ENCODE results near the gene AHCTF1. TPM values are rescaled to one million over a fixed set of nuclear protein-coding genes. Genes with fewer than 3 reads are reported as not detected.

Gene AHCTF1
- polyA plus RNA-seq, 1 donor: 21.4 TPM

DNA sequence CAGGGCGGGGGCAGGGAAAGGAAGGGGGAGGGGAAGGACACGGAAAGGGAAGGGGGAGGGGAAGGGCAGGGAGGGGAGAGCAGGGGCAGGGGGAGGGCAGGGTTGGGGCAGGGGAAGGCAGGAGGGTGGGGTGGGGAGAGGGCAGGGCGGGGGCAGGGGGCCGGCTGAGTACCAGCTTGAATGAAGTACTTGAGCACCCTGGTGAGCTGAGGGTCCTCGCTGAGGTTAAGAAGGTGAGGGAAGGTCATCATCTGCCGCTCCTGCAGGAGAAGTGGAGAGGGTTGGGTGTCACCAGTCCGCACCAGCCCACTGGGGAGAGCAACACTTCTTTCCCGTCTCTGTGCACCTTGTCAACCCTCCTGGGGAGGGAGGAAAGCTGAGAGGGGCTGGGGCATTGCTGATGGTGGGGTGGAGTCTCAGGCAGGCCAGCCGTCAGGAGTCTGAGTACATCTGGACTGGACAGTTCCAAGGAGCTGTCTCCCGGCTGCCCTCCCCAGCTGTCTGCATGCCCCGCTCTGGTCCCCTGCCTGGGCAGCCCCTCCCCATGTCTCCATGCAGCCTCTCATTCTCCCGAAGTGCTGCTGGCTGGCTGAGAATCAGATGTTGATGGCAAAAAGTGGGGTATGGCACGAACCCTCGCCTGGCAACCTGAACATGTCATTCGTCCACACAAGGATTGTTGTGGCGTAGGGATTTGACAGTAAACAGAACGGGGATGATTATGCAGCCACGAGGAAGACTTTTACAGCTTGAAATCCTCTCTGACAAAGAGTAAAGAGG, 137.5 kb downstream of the AHCTF1 start:
- H3K4me3 ChIP-seq (ENCODE audit: low read length): no peak overlapping the region
- H3K27me3 ChIP-seq (ENCODE audit: control insufficient read depth, insufficient read depth, low read length): no peaks in the 10 kb centered on the region
- no CpG with 5 or more reads among the region's 18 CpGs for WGBS (ENCODE audit: insufficient coverage, low lambda C conversion rate)
- peaks cover 5% of the 10 kb centered on the region for H3K4me1 ChIP-seq (ENCODE audit: control insufficient read depth, insufficient read depth, low read length)
- peaks cover 4% of the 10 kb centered on the region for H3K9me3 ChIP-seq (ENCODE audit: control insufficient read depth, low read depth, low read length)
- no peak for DNase-seq
- H3K36me3 ChIP-seq (ENCODE audit: control insufficient read depth, insufficient read depth, low read length): no peaks in the 10 kb centered on the region
- H3K27ac ChIP-seq (ENCODE audit: low read length): no peak overlapping the region

DNA sequence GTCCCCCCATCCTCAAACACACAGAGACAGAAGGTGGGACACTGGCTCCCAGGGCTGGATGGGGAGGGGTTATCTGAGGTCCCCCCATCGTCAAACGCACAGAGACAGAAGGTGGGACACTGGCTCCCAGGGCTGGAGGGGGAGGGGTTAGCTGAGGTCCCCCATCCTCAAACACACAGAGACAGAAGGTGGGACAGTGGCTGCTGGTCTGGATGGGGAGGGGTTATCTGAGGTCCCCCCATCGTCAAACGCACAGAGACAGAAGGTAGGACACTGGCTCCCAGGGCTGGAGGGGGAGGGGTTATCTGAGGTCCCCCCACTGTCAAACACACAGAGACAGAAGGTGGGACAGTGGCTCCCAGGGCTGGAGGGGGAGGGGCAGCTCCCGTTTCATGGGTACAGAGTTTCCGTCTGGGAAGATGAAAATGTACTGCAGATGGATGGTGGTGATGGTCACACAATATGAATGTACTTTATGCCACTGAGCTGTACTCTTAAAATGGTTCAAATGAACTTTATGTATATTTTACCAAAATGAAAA, 138.3 kb downstream of the AHCTF1 start:
- Histone ChIP-seq H3K9me3 (ENCODE audit: control insufficient read depth, low read depth, low read length) (peaks cover 4% of the 10 kb centered on the region), H3K27me3 (ENCODE audit: control insufficient read depth, insufficient read depth, low read length) (no peaks in the 10 kb centered on the region), H3K4me3 (ENCODE audit: low read length) (no peak overlapping the region), H3K36me3 (ENCODE audit: control insufficient read depth, insufficient read depth, low read length) (no peaks in the 10 kb centered on the region), H3K4me1 (ENCODE audit: control insufficient read depth, insufficient read depth, low read length) (peaks cover 7% of the 10 kb centered on the region), H3K27ac (ENCODE audit: low read length) (no peak overlapping the region)
- no CpG with 5 or more reads among the region's 6 CpGs for WGBS (ENCODE audit: insufficient coverage, low lambda C conversion rate)
- no peak for DNase-seq

DNA sequence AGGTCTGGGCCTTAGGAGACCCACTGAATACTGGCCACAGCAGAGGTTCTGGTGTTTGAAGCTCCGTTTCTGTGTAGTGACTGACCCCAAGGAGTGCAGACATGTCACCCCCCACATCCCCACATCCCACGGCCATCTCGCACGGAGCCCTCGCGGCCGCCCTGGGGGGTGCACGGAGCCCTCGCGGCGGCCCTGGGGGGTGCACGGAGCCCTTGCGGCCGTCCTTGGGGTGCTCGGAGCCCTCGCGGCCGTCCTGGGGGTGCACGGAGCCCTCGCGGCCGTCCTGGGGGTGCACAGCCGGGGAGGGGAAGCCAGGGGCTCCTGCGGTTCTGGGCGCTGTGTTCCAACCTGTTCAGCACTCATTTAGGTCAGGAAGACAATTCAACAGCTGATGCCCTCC, 139.1 kb downstream of the AHCTF1 start:
- WGBS (ENCODE audit: insufficient coverage, low lambda C conversion rate): no CpG with 5 or more reads among the region's 25 CpGs

DNA sequence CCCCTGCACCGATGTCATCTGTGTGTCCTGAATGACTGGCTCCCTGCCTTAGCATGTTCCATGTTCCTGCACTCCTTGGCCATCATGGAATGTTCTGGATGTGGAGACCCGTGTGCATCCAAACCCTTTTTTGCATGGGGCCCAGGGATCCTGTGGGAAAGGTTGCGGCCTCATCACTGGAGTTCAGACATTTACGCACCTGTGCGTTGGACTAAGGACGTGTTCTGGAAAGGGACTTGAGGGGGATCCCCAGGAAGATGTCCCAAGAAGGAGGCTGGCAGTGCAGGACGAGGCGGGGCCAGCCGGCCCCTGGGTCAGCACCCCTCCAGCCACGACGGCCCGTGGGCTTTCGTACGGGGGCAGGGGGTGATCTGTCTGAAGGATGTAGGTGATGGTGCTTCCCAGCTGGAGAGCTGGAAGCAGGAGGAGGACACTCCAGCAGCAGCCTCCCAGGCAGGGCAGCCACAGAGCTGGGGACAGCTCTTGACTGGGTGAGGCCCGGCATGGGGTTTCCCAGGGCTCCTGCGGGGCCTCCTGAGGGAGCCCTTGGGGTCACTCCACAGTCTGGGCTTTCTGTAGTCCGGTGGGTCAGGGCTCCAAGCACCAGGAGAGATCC, 140.3 kb downstream of the AHCTF1 start:
- Histone ChIP-seq H3K9me3 (ENCODE audit: control insufficient read depth, low read depth, low read length) (peaks cover 4% of the 10 kb centered on the region), H3K4me3 (ENCODE audit: low read length) (no peak overlapping the region), H3K27me3 (ENCODE audit: control insufficient read depth, insufficient read depth, low read length) (no peaks in the 10 kb centered on the region), H3K4me1 (ENCODE audit: control insufficient read depth, insufficient read depth, low read length) (peaks cover 7% of the 10 kb centered on the region), H3K36me3 (ENCODE audit: control insufficient read depth, insufficient read depth, low read length) (no peaks in the 10 kb centered on the region), H3K27ac (ENCODE audit: low read length) (no peak overlapping the region)
- DNase-seq: no peak
- WGBS (ENCODE audit: insufficient coverage, low lambda C conversion rate): no CpG with 5 or more reads among the region's 17 CpGs

More for the DNA sequence above, 139.1 kb downstream of the AHCTF1 start:
- Histone ChIP-seq H3K4me3 (ENCODE audit: low read length) (no peak overlapping the region), H3K27me3 (ENCODE audit: control insufficient read depth, insufficient read depth, low read length) (no peaks in the 10 kb centered on the region), H3K27ac (ENCODE audit: low read length) (no peak overlapping the region), H3K9me3 (ENCODE audit: control insufficient read depth, low read depth, low read length) (peaks cover 4% of the 10 kb centered on the region), H3K36me3 (ENCODE audit: control insufficient read depth, insufficient read depth, low read length) (no peaks in the 10 kb centered on the region), H3K4me1 (ENCODE audit: control insufficient read depth, insufficient read depth, low read length) (peaks cover 7% of the 10 kb centered on the region)
- no peak for DNase-seq

DNA sequence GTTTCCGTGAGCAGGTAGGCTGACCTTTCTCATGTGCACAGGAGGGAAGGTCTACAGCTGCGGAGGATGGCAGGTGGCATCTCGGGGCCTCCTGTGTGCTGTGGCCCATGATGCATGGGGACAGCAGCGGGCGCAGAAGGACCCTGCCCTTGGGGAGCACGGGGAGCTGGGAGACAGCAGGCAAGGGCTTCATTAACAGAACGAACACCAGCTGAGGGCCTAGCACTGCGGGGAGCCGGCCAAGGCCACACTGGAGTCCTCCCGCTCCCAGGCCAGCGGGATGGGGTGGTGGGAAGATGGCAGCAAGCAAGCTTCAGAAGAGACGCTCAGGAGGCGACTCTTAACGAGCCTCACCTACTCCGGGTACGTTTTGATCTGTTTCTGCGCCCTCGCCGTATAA, 140.9 kb downstream of the AHCTF1 start:
- H3K27ac ChIP-seq (ENCODE audit: low read length): no peak overlapping the region
- H3K4me1 ChIP-seq (ENCODE audit: control insufficient read depth, insufficient read depth, low read length): peaks cover 7% of the 10 kb centered on the region
- H3K4me3 ChIP-seq (ENCODE audit: low read length): no peak overlapping the region
- H3K36me3 ChIP-seq (ENCODE audit: control insufficient read depth, insufficient read depth, low read length): no peaks in the 10 kb centered on the region
- DNase-seq: no peak
- H3K27me3 ChIP-seq (ENCODE audit: control insufficient read depth, insufficient read depth, low read length): no peaks in the 10 kb centered on the region
- WGBS (ENCODE audit: insufficient coverage, low lambda C conversion rate): no CpG with 5 or more reads among the region's 19 CpGs
- H3K9me3 ChIP-seq (ENCODE audit: control insufficient read depth, low read depth, low read length): peaks cover 4% of the 10 kb centered on the region

DNA sequence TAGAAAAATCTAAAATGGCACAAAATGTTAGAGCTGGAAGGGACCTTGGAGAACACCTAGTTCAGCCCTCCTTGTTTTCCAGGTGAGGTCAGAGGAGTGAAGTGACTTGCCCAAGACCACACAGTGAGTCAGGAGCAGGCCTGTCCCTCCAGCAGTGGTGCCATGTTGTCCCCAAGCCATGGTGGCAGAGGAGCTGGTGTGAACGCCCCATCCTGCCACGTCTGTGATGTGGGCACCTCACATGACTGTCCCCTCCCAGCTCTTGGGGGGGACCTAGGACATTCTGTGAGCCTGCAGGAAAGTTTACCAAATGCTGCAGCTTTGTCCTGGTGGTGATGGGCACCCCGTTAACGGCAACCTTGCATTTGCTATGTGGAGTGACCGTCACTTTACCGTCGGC, 141.4 kb downstream of the AHCTF1 start:
- no peak overlapping the region for H3K4me3 ChIP-seq (ENCODE audit: low read length)
- H3K27ac ChIP-seq (ENCODE audit: low read length): no peak overlapping the region
- no peaks in the 10 kb centered on the region for H3K36me3 ChIP-seq (ENCODE audit: control insufficient read depth, insufficient read depth, low read length)
- WGBS (ENCODE audit: insufficient coverage, low lambda C conversion rate): no CpG with 5 or more reads among the region's 7 CpGs
- peaks cover 4% of the 10 kb centered on the region for H3K9me3 ChIP-seq (ENCODE audit: control insufficient read depth, low read depth, low read length)
- no peaks in the 10 kb centered on the region for H3K27me3 ChIP-seq (ENCODE audit: control insufficient read depth, insufficient read depth, low read length)
- no peak for DNase-seq
- H3K4me1 ChIP-seq (ENCODE audit: control insufficient read depth, insufficient read depth, low read length): peaks cover 7% of the 10 kb centered on the region

DNA sequence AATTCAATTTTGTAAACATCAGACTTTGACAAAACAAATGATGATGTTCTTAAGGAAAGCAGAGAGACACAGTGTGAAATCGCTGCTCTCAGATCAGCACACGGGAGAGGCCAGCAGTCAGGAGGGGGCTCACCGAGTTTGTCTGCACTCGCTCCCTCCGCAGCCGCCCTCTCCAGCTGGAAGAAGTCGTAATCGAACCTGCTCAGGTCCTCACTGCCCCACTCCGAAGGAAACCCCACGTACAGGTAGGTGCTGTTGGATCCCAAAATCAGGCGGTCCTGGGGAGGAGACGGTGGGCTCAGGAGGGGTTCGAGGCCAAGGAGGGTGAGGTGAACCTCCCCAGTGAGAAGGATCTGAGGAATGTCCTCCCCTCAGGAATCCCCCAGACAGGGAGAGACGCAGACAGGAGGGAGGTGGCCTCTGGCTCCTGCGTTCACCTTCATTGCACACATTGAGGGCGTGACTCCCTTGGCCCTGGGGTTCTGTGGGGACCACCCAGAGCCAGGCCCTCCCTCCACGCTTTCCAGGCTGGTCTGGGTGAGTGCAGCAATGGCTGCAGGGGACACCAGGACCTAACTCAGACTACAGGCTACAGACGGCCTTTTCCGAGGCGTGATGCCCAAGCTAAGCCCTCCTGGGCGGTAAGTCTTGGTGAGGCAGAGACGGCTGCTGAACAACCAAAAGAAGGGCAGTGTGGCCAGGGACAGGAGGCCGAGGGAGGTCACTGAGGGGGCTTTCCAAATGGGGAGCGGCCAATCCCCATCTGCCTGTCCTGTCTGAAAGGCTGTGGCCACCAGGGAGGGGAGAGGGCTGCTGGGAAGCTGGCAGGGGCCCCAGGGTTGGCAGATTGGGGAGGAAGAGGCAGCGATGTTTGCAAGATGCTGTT, 142.1 kb downstream of the AHCTF1 start:
- no peak overlapping the region for H3K27ac ChIP-seq (ENCODE audit: low read length)
- H3K36me3 ChIP-seq (ENCODE audit: control insufficient read depth, insufficient read depth, low read length): no peaks in the 10 kb centered on the region
- H3K4me3 ChIP-seq (ENCODE audit: low read length): no peak overlapping the region
- H3K9me3 ChIP-seq (ENCODE audit: control insufficient read depth, low read depth, low read length): no peaks in the 10 kb centered on the region
- H3K27me3 ChIP-seq (ENCODE audit: control insufficient read depth, insufficient read depth, low read length): no peaks in the 10 kb centered on the region
- WGBS (ENCODE audit: insufficient coverage, low lambda C conversion rate): no CpG with 5 or more reads among the region's 25 CpGs
- no peak for DNase-seq
- H3K4me1 ChIP-seq (ENCODE audit: control insufficient read depth, insufficient read depth, low read length): peaks cover 7% of the 10 kb centered on the region

Other genes with a start within 250 kb of the AHCTF1 start
- 44.3 TPM for gene SCCPDH, start 207.5 kb downstream of the AHCTF1 start, polyA plus RNA-seq
- gene ZNF695, start 76.1 kb upstream of the AHCTF1 start, polyA plus RNA-seq: 1.5 TPM
- gene ZNF670, start 146.9 kb upstream of the AHCTF1 start, polyA plus RNA-seq: 2.4 TPM
- 5.6 TPM for gene ZNF669, start 172.4 kb upstream of the AHCTF1 start, polyA plus RNA-seq
- 13.5 TPM for gene ZNF124, start 240.1 kb upstream of the AHCTF1 start, polyA plus RNA-seq

Data from large intestine (tissue), 3 donors.